Liver (tissue), 3 donors: ENCODE data around the gene FGFBP2.
A peak's percentile ranks its signal among the peaks of the same experiment; 100 is the strongest.

ENCODE experiments used
- CTCF ChIP-seq: fragments of 150-350 bp; IDR thresholded peaks from 2 replicates; pipeline ENCODE4 v1.5.1; 2017; ENCODE audit warnings: improper control_type of control experiment, low read depth, low read length; ENCODE audit not compliant: missing input control
- FOXA1 ChIP-seq: IDR thresholded peaks from 2 replicates; pipeline ENCODE4 v1.6.1; 2016; ENCODE audit warnings: antibody characterized with exemption
- GABPA ChIP-seq, 2 donors: IDR thresholded peaks in 1 of 2; conservative IDR thresholded peaks in 1 of 2; 2 replicates each; pipeline ENCODE4 v1.6.1; 2016; ENCODE audit warnings: antibody characterized with exemption in 2 of 2, mild to moderate bottlenecking in 1 of 2, moderate library complexity in 1 of 2
- NR2F2 ChIP-seq: IDR thresholded peaks from 2 replicates; pipeline ENCODE4 v1.6.1; 2016; ENCODE audit warnings: antibody characterized with exemption
- REST ChIP-seq: IDR thresholded peaks from 2 replicates; pipeline ENCODE4 v1.6.1; 2016; ENCODE audit warnings: antibody characterized with exemption, mild to moderate bottlenecking
- TAF1 ChIP-seq: conservative IDR thresholded peaks from 2 replicates; pipeline ENCODE4 v1.6.1; 2016; ENCODE audit warnings: antibody characterized with exemption, mild to moderate bottlenecking
- YY1 ChIP-seq: IDR thresholded peaks from 2 replicates; pipeline ENCODE4 v1.6.1; 2016; ENCODE audit warnings: antibody characterized with exemption, mild to moderate bottlenecking
- ZBTB33 ChIP-seq: IDR thresholded peaks from 2 replicates; pipeline ENCODE4 v1.6.1; 2016; ENCODE audit warnings: antibody characterized with exemption
- donor health status: healthy.
- donor health status: healthy.

GRCh38 chr4:15956179-15956850, 6.7 kb downstream of the FGFBP2 start:
- TF ChIP-seq YY1, result peak; percentile 68
- peak; percentile 97 for TF ChIP-seq CTCF
- no peak for TF ChIP-seq REST
- TF ChIP-seq GABPA (IDR thresholded peaks at IDR 0.05 in 1 of 2, conservative IDR thresholded peaks at IDR 0.05 in 1 of 2), result no peak
- TF ChIP-seq ZBTB33, result no peak
- TF ChIP-seq TAF1, result no peak
- TF ChIP-seq FOXA1, result peak; percentile 45
- peak; percentile 92 for TF ChIP-seq NR2F2
